B cell (primary cell): ENCODE data around the gene PTCSC3. TPM values are rescaled to one million over a fixed set of nuclear protein-coding genes. Genes with fewer than 3 reads are reported as not detected.

Experiments used
- ATAC-seq: fragments of 200-7000 bp; cut with Tn5 transposase; one replicate; pipeline ENCODE4 v1.10.0; 2021; ENCODE audit warnings: low read depth, mild to moderate bottlenecking, moderate number of reproducible peaks, moderate library complexity
- CTCF ChIA-PET: fragments of 350-600 bp; sonication (Branson Sonifier 250); formaldehyde crosslinking; loops from one replicate; lab custom pipeline; 2021; ENCODE audit warnings: antibody characterized with exemption, inconsistent platforms; lab: Charles Lee
- POLR2A ChIA-PET: fragments of 350-600 bp; sonication (Branson Sonifier 250); formaldehyde crosslinking; loops from one replicate; lab custom pipeline; 2021; ENCODE audit warnings: antibody characterized with exemption; lab: Charles Lee
- DNase-seq: peaks from one replicate; pipeline ENCODE4 v3.0.0; 2013
- H2AFZ ChIP-seq: 2 replicates; pipeline ENCODE4 v1.6.1; 2012; ENCODE audit warnings: mild to moderate bottlenecking, low read depth, low read length; ENCODE audit not compliant: insufficient read depth, poor library complexity, severe bottlenecking
- H3K27ac ChIP-seq, 2 donors: 1 replicate in 1 of 2; 2 replicates in 1 of 2; pipeline ENCODE4 v1.5.1; 2012 to 2013; ENCODE audit warnings: low read length in 2 of 2, mild to moderate bottlenecking in 2 of 2, moderate library complexity in 1 of 2
- H3K27me3 ChIP-seq, 4 experiments: fragments of 200-600 bp in 1 of 4; sonication (generic) in 1 of 4; replicated peaks in 1 of 4; 1 replicate in 2 of 4; 2 replicates in 2 of 4; pipeline versions ENCODE4 v1.6.1 to v1.7.0; 2013 to 2016; ENCODE audit warnings: low read length in 3 of 4, mild to moderate bottlenecking in 2 of 4, mixed read lengths in 1 of 4, moderate library complexity in 1 of 4; ENCODE audit not compliant: insufficient read depth in 4 of 4, control insufficient read depth in 3 of 4; ENCODE audit errors: control extremely low read depth in 1 of 4
- H3K36me3 ChIP-seq, 2 experiments: replicated peaks in 1 of 2; 1 replicate in 1 of 2; 2 replicates in 1 of 2; pipeline versions ENCODE4 v1.6.1 to v1.7.1; 2013; ENCODE audit warnings: low read length in 1 of 2; ENCODE audit not compliant: insufficient read depth in 2 of 2, control insufficient read depth in 1 of 2; ENCODE audit errors: control extremely low read depth in 1 of 2, extremely low read depth in 1 of 2
- H3K4me1 ChIP-seq, 2 donors: fragments of 200-600 bp in 1 of 2; sonication (generic) in 1 of 2; 1 replicate in 1 of 2; 2 replicates in 1 of 2; pipeline versions ENCODE4 v1.5.1 to v1.6.1; 2013 to 2017; ENCODE audit warnings: low read length in 2 of 2; ENCODE audit not compliant: control insufficient read depth in 2 of 2, insufficient read depth in 2 of 2
- H3K4me2 ChIP-seq: replicated peaks from 2 replicates; pipeline ENCODE3; 2012; ENCODE audit warnings: mild to moderate bottlenecking, low read depth, low read length; ENCODE audit not compliant: poor library complexity, severe bottlenecking
- H3K4me3 ChIP-seq, 5 experiments: fragments of 200-600 bp in 1 of 5; sonication (generic) in 1 of 5; 1 replicate in 3 of 5; 2 replicates in 2 of 5; pipeline versions ENCODE4 v1.5.1 to v1.7.0; 2011 to 2016; ENCODE audit warnings: low read length in 4 of 5, mild to moderate bottlenecking in 4 of 5, low read depth in 2 of 5, control low read depth in 1 of 5, moderate library complexity in 1 of 5; ENCODE audit not compliant: insufficient read depth in 1 of 5; ENCODE audit errors: control extremely low read depth in 1 of 5, extremely low read depth in 1 of 5
- H3K79me2 ChIP-seq: fragments of 200-600 bp; sonication (generic); one replicate; pipeline ENCODE4 v1.6.0; 2016; ENCODE audit warnings: low read length; ENCODE audit not compliant: control insufficient read depth, insufficient read depth
- H3K9ac ChIP-seq: fragments of 200-600 bp; sonication (generic); 2 replicates; pipeline ENCODE4 v1.6.1; 2017; ENCODE audit warnings: mild to moderate bottlenecking, low read length, moderate library complexity
- H3K9me3 ChIP-seq, 3 donors: one replicate each; pipeline versions ENCODE4 v1.6.1 to v1.7.1; 2013; ENCODE audit warnings: low read length in 2 of 3; ENCODE audit not compliant: control insufficient read depth in 2 of 3, insufficient read depth in 1 of 3; ENCODE audit errors: control extremely low read depth in 1 of 3
- H4K20me1 ChIP-seq: 2 replicates; pipeline ENCODE4 v1.6.0; 2012; ENCODE audit warnings: mild to moderate bottlenecking, low read length; ENCODE audit not compliant: insufficient read depth, control insufficient read depth, poor library complexity, severe bottlenecking
- H3K27ac Mint-ChIP-seq: one replicate; pipeline ENCODE4 v1.8.0; 2021; ENCODE audit warnings: mixed read lengths
- H3K27me3 Mint-ChIP-seq: one replicate; pipeline ENCODE4 v1.8.0; 2021; ENCODE audit warnings: mixed read lengths
- H3K4me1 Mint-ChIP-seq: one replicate; pipeline ENCODE4 v1.8.0; 2021; ENCODE audit warnings: mixed read lengths
- H3K4me3 Mint-ChIP-seq: one replicate; pipeline ENCODE4 v1.8.0; 2021; ENCODE audit warnings: mixed read lengths
- H3K9me3 Mint-ChIP-seq: one replicate; pipeline ENCODE4 v1.8.0; 2022; ENCODE audit warnings: mixed read lengths; ENCODE audit not compliant: insufficient read depth
- EZH2 ChIP-seq: IDR thresholded peaks from 2 replicates; pipeline ENCODE4 v1.6.1; 2012; ENCODE audit warnings: borderline replicate concordance, low read depth, mild to moderate bottlenecking, moderate library complexity, low read length; ENCODE audit not compliant: insufficient read depth, poor library complexity, severe bottlenecking
- WGBS: methylation state at CpG from one replicate; pipeline ENCODE4 v1.1.5; 2013; ENCODE audit warnings: missing lambda C conversion rate; ENCODE audit not compliant: insufficient coverage; 5-methylcytosine and 5-hydroxymethylcytosine counted together
- intact Hi-C: fragments of 100-400 bp; cut with micrococcal nuclease; formaldehyde crosslinking; loops from one replicate; pipeline ENCODE4 v1.10.0; 2022
- polyA plus RNA-seq: library from polyadenylated mRNA; depleted of rRNA; stranded (reverse); fragments of >200 nt; gene quantifications from 2 replicates; pipeline ENCODE4 v1.2.3, GENCODE V29; 2012
- total RNA-seq, 2 donors: library from RNA; stranded (reverse); fragments of 120-200 nt in 1 of 2; gene quantifications; 1 replicate in 1 of 2; 2 replicates in 1 of 2; pipeline versions ENCODE4 v1.2.3 to v1.2.4, GENCODE V29; 2013 to 2022
- TF ChIP-seq, protein P1 (sequence below): fragments of 200-600 bp; IDR thresholded peaks from one replicate; pipeline ENCODE4 v1.8.0; 2022; ENCODE audit warnings: antibody characterized with exemption, mild to moderate bottlenecking

The PTCSC3 gene
- total and polyA plus RNA-seq, 2 donors (not counting 1 experiment from before 2014, with no cell fraction given), result not detected

GRCh38 chr14:36174767-36175424 lies 1.6 kb downstream of the PTCSC3 start:
- H3K36me3 ChIP-seq, result no peaks in the 10 kb centered on the region
- WGBS, result 82% methylated on average over 3 of the region's 5 CpGs
- no peaks in the 10 kb centered on the region for H3K9me3 ChIP-seq
- Mint-ChIP-seq H3K27me3 (peaks cover 3% of the 10 kb centered on the region), H3K4me3 (no peak overlapping the region), H3K4me1 (no peaks in the 10 kb centered on the region), H3K9me3 (no peaks in the 10 kb centered on the region), H3K27ac (no peak overlapping the region)
- TF ChIP-seq, protein P1, sequence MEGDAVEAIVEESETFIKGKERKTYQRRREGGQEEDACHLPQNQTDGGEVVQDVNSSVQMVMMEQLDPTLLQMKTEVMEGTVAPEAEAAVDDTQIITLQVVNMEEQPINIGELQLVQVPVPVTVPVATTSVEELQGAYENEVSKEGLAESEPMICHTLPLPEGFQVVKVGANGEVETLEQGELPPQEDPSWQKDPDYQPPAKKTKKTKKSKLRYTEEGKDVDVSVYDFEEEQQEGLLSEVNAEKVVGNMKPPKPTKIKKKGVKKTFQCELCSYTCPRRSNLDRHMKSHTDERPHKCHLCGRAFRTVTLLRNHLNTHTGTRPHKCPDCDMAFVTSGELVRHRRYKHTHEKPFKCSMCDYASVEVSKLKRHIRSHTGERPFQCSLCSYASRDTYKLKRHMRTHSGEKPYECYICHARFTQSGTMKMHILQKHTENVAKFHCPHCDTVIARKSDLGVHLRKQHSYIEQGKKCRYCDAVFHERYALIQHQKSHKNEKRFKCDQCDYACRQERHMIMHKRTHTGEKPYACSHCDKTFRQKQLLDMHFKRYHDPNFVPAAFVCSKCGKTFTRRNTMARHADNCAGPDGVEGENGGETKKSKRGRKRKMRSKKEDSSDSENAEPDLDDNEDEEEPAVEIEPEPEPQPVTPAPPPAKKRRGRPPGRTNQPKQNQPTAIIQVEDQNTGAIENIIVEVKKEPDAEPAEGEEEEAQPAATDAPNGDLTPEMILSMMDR, result no peak
- no peak for TF ChIP-seq EZH2
- H4K20me1 ChIP-seq, result no peaks in the 10 kb centered on the region
- POLR2A ChIA-PET, result no interaction called here
- intact Hi-C loops, result no loop called here
- no peak for ATAC-seq
- H3K27me3 ChIP-seq, result no peaks in the 10 kb centered on the region
- CTCF ChIA-PET, result no interaction called here
- no peak for DNase-seq
- no peaks in the 10 kb centered on the region for H3K79me2 ChIP-seq
- no peaks in the 10 kb centered on the region for H3K4me1 ChIP-seq
- H3K9ac ChIP-seq, result no peak overlapping the region
- H3K4me2 ChIP-seq, result no peak overlapping the region
- H3K27ac ChIP-seq, result no peak overlapping the region
- H2AFZ ChIP-seq, result no peak overlapping the region
- no peak overlapping the region for H3K4me3 ChIP-seq

- peaks cover 3% of the 10 kb centered on the region for H3K27me3 Mint-ChIP-seq
- TF ChIP-seq, protein P1, result no peak
- TF ChIP-seq EZH2, result no peak
- H3K27me3 ChIP-seq, result no peaks in the 10 kb centered on the region
- H3K9me3 ChIP-seq, result no peaks in the 10 kb centered on the region
- H3K27ac ChIP-seq, result no peak overlapping the region
- H3K4me3 Mint-ChIP-seq, result no peak overlapping the region
- ATAC-seq (no peak), DNase-seq (no peak)
- H3K36me3 ChIP-seq, result no peaks in the 10 kb centered on the region
- CTCF ChIA-PET, result no interaction called here
- no peak overlapping the region for H3K9ac ChIP-seq
- POLR2A ChIA-PET, result no interaction called here
- no peaks in the 10 kb centered on the region for H3K79me2 ChIP-seq
- no peak overlapping the region for H3K4me3 ChIP-seq
- H4K20me1 ChIP-seq, result no peaks in the 10 kb centered on the region
- no peak overlapping the region for H3K4me2 ChIP-seq
- intact Hi-C loops, result no loop called here
- no peak overlapping the region for H2AFZ ChIP-seq
- 67% methylated on average over 1 of the region's 1 CpG for WGBS
- no peak overlapping the region for H3K27ac Mint-ChIP-seq
- no peaks in the 10 kb centered on the region for H3K9me3 Mint-ChIP-seq
- no peaks in the 10 kb centered on the region for H3K4me1 ChIP-seq
- no peaks in the 10 kb centered on the region for H3K4me1 Mint-ChIP-seq
These were observed 3.4 kb downstream of the PTCSC3 start for GRCh38 chr14:36173161-36173560.
